T-helper 2 cell treated with Interferon-gamma antibody and Interleukin-4, amounts not matched to agents 100 ng/mL and 5 ng/mL, for 36 hours (primary cell): ENCODE data around the gene SLC2A9. TPM values are rescaled to one million over a fixed set of nuclear protein-coding genes. Genes with fewer than 3 reads are reported as not detected.
"Not testable (repeated sequence)": the region's sequence is repeated elsewhere in the genome, so short reads cannot be mapped to it uniquely, and the experiment has no call there.

Source experiments
- intact Hi-C: fragments of 100-400 bp; cut with micrococcal nuclease; formaldehyde crosslinking; loops from one replicate; pipeline ENCODE4 v1.15.1; 2023
- total RNA-seq: library from RNA; stranded (reverse); gene quantifications from 2 replicates; pipeline ENCODE4 v1.2.3, GENCODE V29; 2022

SLC2A9 gene
- total RNA-seq, 1 donor from 2014 or later = 3.2 TPM

DNA sequence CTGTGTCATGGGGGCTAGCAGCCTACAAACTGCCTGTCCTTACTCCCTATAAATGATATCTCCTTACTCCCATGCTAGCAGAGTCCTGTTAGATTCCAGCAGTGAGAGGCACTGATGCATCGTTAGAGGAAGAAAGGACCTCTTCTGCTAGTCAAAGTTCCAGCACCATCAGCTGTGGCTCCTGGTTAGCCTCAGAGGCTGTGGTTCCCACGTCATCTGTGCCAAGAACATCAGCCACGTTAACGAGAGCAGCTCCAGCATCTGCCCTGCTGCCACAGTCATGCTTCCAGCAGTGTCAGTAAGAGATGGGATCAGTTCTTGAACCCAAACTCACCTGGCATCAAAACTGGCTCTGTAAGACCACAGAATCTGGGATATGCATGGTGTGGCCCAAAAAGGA lies 88.5 kb downstream of the SLC2A9 start:
- intact Hi-C loops = no loop called here

DNA sequence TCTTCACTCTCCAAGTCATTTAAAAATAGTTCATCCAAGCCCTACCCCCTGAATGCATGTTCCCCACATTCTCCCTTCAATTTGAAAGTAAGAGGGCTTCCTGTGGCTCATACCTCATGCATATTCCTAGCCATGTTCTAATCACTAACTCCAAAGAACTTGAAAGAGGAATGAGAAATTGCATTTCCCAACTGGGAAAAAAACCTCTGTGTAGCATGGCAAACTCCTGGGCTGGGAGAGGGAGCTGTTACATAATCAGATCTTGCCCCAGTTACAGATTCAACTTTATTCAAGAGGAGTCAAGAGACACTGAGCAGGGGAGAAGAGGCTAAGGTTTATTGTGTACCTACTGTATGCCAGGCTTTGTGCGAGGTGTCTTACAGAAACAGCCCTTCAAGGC lies 90.2 kb downstream of the SLC2A9 start:
- intact Hi-C loops = no loop called here

DNA sequence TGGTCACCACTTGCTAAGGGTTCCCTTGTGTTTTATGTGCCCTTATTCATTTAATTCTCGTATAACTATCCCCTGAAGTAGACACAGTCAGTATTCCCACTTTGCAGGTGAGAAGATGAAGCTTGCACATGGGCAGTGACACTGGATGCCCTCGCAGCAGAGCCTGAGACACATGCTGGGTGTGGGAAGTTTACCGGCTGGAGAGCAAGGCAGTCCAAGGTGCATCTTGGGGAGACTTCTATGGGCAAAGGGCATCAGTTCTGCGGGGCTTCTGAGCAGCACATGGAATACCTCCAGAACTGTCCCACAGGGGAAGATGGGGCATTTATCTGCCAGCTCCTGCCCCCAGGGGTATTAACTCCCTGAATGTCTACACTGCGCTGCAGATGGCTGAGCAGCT lies 92.2 kb downstream of the SLC2A9 start:
- intact Hi-C loops = no loop called here

DNA sequence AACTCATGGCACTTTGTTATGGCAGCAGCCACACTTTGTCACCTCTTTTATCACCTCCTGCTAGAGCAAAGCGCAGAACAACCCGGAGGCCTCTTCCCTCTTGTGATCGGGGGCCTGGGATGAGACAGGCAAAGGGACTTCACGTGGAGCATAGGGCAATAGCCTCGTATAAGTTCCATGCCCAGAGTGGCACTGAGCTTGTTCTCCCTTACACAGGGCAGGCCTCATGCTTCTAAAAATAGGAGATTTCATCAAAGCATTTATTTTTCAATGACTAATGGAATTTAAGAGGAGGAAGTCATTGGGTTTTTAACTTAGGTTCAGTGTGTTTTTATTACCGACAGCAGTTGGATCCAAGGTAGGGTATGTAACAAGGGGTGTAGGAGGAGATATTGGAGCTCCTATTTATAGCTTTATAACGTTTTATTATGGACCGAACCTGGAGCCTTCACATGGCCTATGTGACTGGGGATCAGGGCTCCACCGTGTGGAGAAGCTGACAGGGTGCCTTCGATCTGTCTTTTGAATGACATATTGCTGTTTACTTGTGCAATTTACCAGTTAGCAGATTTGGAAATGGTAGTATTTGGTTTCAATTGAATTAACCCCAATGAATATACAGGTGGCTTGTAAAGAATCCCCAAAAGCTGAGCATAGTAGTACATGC lies 93.8 kb downstream of the SLC2A9 start:
- intact Hi-C loops = no loop called here

DNA sequence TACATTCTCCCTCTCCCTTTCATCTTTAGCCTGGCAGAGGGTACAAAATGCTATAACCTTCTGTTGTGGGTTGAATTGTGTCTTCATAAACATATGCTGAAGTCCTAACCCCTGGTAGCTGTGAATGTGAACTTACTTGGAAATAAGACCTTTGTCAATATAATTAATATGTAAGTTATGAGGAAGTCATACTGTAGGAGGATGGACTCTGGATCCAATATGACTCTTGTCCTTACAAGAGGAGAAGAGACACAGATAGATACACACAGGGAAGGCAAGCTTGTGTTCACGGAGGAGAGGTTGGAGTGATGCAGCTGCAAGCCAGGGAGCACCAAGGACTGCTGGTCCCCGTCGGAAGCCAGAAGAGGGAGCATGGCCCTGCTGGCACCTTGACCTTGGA lies 94.7 kb downstream of the SLC2A9 start:
- intact Hi-C loops = no loop called here

DNA sequence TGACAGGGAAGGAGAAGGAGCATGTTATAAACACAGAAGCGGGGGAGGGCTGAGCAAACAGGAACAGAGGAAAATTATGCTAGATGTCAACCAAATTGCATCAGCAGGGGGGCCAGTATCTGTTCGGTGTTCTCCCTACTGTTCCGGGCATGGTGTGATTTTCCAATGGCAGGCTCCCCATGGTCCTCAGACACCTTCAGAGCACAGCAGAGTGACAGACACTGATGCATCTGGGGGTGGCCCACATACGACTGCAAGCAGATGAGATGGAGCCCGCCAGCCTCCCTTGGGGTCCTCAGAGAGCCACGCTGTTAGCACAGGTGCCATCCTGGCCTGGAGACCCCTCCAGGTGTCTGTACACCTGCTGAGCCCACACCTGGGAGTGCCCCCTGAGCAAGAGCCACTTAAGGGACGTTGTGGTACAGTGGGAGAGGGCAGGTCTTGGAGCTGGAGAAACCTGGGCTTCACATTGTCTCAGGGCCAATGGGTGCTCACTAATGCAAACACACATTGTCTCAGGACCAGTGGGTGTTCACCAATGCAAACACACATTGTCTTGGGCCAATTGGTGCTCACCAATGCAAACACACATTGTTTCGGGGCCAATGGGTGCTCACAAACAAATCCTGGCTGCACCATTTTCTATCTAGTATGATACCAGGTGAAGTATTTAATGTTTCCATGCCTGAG lies 95.4 kb downstream of the SLC2A9 start:
- intact Hi-C loops = no loop called here

DNA sequence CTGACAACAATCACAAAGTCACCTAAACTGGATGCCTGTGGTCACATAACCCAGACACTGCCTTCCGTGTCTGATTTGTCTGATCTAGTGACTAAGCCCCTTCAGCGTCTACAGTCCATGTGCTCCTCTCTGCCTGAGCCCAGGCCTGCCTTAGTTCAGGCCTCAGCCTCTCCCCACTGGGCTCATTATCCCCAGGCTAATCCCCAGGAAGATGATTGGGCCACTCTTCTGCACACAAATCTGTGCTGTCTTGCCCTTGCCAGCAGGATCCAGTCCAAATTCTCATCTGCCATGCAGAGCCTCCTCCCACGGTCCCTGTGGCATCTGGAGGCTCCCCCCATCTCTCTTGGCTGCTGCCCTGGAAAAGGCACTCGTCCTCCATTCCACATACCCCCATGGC lies 96.5 kb downstream of the SLC2A9 start:
- intact Hi-C loops = no loop called here

DNA sequence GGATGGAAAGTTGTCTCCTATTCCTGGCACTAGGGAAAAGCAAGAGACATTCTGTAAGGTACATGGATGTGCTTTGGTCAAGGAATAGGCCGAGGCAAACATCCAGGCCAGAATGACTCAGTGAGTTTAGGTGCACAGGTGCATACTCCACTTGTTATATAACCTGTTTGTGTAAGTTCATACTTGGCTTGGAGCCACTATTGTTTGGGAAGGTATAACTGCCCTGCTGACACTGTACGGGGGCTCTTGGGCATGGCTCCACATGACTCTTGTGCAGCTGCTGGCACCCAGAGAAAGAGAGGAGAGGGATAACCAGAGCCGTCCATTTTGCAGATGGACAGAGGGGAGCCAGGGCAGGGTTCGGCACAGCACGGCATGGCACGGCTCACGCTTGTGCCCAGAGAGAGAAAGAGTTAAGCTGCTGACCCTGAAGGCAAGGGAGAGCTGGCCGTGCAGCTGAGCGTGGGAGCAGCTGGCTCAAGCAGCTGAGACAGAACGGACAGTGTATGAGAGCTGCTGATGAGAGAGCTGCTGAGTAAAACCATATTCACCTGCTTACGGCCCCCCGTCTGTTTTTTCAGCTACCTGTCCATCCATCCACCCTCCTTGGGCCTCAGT lies 98.0 kb downstream of the SLC2A9 start:
- intact Hi-C loops = no loop called here

DNA sequence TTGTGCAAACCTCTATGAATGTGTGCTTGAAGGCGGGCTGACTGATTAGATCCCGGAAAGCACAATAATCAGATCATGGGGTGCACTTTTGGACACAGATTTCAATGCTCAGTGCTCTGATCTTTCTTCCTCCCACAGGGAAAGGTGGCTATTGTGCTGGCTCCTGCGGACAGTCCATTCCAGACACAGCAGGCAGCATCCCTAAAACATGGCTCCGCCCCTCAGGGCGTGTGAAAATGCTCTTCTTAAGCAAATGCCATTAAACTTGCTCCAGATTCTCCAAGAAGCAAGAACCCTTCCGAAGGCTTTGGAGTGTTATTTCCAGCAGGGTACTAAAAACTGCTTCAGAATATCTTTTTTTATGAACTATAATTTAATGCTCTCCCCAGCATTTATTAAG lies 100.0 kb downstream of the SLC2A9 start:
- intact Hi-C loops = no loop called here

DNA sequence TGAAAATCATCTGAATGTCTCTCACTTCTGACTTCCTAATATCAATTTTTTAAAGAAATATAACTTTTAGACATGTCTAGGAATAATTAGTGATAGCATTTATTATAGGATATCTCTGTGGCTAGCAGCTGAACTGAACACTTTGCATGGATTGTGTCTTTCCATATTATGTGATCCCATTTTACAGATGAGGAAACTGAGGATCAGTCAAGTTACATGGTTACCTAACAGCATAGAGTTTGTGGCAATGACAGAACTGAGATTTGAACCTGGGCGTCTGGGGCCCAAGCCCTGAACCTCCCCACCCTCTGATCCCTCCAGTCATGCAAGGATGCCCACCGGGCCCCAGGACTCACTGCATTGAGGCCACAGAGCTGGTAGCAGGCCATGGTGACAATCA lies 101.3 kb downstream of the SLC2A9 start:
- intact Hi-C loops = no loop called here

DNA sequence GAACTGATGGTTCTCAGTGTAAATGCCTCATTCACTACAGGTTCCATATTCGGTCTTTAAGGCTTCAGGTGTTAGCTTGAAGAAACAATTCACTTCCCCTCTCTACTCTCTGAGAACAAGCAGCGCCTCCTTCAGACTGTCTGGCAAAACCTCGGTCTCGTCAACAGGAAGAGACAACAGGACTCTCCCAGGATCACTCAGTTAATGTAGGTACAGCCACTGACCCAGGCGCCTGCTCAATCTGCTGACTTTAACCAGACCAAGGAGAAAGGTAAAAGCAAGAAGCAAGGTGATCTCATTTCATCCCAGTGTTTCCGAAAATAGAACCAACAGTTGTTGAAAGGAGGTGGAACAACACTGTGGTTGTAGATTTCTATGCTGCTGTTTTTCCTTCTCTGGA lies 102.2 kb downstream of the SLC2A9 start:
- intact Hi-C loops = loop anchor here (5.0 kb wide), 1 partner anchor 73 kb away; no protein-coding TSS in a partner anchor

DNA sequence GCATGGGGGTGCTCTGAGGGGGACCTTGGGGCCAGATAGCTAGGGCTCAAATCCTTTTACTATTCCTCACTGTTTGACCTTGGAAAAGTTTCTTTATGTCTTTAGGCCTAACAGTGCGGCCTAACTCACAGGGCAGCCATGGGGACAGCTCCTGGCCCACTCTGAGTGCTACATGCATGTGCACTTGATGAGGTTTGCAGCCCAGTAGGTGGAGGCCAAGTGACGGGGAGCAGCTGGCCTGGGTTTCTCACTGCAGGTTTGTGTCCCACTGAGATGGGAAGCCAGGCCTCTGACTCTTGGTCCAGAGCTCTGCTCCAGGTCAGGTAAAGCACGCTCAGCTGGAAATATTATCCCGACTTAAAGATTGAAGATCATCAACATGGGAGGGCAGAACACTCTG lies 102.8 kb downstream of the SLC2A9 start:
- intact Hi-C loops = loop anchor here (5.0 kb wide), 1 partner anchor 74 kb away; no protein-coding TSS in a partner anchor

DNA sequence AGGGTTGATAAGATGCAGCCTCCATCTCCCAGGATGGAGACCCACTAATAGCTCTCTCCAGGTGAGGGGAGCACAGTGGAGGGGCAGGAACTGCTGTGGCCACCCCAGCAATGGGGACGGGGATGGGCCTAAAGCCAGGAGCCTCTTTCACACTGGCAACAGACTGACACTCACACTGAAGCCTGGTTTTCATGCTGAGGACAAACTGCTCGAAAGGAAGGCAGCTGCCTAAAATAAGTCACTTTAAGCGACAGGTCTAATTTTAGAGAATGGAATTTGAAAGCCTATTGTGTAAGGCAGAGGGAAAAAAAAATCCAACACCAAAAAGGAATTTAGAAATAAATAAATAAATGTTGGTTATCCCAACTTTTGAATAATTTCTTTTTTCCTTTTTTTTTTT lies 104.4 kb downstream of the SLC2A9 start:
- intact Hi-C loops = loop anchor here (5.0 kb wide), 1 partner anchor 75 kb away; no protein-coding TSS in a partner anchor

DNA sequence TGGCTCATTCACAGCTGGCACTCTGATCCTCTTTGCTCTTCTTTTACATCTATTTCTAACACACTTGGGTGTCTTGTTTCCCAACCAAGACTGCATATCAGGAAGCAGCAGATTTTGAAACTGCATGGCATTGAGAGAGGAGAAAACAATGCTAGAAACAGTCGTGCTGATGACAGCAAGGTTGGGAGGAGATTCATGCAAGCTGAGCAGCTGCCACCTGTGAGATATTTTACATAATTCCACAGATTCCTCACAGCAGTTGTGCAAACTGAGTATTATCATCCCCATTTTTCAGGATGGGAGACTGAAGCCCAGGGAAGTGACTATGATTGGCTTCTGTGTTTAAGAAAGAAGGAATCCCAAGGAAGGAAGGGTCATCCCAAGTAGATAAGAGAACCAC lies 105.0 kb downstream of the SLC2A9 start:
- intact Hi-C loops = loop anchor here (5.0 kb wide), 1 partner anchor 76 kb away; no protein-coding TSS in a partner anchor

DNA sequence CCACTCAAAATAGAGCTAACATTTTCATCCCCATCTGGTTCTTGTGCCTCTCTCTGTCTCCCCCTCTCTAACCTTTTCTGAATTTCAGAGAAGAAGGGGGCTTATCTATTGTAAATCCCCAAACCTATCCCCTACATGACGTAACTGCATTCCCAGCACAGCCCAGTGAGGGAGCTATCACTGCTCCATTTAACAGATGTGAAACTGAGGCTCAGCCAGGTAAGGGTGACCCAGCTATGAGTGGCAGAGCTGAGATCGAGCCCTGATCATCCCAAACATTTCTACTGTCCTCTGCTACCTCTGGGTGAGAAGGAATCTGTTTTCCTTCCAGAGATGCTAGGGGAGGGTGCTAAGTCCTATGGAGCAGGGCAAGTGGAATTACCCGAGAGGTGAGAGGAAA lies 107.5 kb downstream of the SLC2A9 start:
- intact Hi-C loops = no loop called here

DNA sequence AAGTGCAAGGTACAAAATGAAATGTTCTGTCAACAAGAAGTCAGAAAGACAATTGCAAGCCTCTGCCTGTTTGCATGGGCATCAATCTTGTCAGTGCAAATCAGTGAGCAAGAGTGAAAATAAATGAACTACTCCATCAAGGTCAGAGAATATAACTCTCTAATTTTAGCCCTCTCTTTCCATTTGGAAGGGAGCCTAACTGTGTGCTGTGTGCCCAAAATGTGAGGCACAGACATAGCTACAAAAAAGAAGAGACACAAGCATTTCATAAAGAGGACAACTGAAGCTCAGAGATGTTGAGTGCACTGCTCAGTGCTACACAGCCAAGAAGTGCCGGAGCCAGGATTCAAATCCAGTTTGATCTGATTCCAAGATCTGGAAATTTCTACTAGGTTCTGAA lies 114.3 kb downstream of the SLC2A9 start:
- intact Hi-C loops = no loop called here

DNA sequence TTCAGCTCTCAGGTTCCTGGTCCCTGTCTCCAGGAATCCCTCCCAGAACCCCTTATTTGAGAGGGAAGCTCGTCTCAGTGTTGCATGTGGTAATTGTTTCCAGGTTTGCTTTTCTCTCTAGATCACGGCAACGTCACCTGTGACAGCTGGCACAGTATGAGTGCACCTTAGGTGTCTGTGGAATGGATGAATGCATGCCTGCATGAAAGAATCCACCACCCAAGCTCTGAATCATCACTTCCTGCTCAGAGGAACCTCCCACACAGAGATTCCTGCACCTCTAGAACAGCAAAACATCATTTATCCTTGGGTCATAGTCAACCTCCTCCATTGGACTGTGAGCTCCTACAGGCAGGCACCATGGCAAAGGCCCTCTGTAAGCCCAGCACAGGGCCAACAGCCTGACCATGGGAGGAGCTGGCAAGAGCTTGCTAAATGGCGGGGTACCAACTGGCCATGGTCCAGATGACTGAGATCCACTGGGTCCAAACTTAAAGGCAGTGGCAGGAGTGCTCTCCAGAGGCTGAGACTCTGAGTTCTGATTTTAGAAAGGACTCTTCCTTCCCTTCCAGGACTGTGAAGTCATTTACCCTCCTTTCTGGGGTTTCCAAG lies 116.2 kb downstream of the SLC2A9 start:
- intact Hi-C loops = no loop called here

DNA sequence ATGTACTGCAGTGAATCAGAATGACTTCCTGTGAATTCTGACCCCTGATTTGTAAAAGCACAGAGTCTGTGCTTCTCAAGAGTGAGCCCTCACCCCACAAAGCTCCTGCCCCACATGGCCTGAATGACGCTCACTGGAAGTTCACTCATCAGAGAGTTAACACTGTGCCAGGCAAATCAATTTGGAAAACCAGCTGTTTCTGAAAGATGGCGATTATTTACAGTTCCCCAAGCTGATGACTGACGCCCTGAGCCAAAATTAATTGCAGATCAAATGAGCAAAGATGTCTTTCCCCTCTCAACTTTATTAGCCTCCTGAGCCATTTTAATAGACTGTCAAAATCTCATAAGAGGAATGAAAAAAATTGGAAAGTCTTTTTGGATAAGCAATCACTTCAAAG lies 118.0 kb downstream of the SLC2A9 start:
- intact Hi-C loops = no loop called here

DNA sequence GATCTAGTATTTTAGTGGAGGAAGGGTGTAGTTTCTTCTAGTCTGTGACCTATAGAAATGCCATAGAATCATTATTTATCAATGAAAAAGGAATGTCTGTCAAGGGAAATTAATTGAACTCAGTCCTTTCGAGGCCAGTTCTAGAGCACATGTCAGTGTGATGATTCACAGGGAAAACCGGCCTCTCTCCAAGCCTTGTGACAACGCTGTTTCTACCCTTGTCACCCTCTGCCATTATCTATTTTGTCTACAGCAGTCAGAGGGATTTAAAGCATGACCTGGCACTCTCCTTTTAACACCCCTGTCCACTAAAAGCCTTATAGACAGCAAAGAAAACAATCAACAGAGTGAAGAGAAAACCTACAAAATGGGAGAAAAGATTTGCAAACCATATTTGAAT lies 120.0 kb downstream of the SLC2A9 start:
- intact Hi-C loops = no loop called here

DNA sequence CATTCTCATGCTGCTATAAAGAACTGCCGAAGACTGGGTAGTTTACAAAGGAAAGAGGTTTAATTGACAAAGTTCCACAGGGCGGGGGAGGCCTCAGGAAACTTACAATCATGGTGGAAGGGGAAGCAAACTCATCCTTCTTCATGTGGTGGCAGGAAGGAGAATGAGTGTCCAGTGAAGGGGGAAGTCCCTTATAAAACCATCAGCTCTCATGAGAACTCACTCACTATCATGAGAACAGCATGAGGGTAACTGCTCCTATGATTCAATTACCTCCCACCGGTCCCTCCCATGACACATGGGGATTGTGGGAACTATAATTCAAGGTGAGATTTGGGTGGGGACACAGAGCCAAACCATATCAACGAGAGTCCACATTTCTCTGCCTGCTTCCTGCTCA lies 120.7 kb downstream of the SLC2A9 start:
- intact Hi-C loops = not testable (repeated sequence)

DNA sequence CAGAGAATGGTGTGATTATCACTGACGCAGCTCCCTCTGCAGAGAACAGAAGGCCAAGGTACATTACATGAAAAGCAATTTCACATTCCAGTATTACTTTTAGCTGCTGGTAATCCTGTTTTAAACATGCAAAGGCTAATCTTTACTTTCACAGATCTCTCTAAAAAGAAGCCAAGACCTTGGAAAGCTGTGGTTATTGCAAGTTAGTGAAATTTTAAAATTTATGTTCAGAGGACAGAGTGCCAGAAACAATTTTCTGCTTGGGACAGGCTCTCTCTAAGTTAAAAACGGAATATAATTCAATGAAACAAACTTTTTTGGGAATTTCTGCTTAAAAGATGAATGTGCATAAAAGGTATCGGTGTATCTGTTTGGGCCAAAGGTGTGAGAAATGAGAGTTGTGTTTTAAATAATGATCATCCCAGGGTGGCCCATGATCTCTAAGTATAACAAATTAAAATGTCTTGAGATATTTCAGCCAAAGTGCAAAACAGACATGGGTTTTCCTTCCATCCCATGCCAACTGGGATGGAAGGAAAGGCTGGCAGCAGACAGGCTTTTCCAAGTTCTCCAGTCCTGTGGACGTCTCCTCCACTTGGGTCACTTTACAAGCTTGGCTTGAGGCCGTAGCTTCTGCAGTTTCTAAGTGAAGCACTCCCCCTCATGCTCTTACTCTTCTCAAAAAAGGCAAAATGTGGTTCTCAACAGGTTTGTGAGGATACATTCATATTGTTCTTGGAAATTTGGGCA lies 121.8 kb downstream of the SLC2A9 start:
- intact Hi-C loops = no loop called here
